HEK293T (cell line): Measurements from ENCODE around the gene SERPIND1.

ENCODE experiments used
- BHLHE40 ChIP-seq: fragments of 450-650 bp; IDR thresholded peaks from 2 replicates; pipeline ENCODE4 v1.6.1; 2016; ENCODE audit warnings: mild to moderate bottlenecking, moderate library complexity, borderline replicate concordance
- ELF4 ChIP-seq: fragments of 450-650 bp; IDR thresholded peaks from 2 replicates; pipeline ENCODE4 v1.6.1; 2017; ENCODE audit warnings: antibody characterized with exemption
- FOXA1 ChIP-seq: fragments of 450-650 bp; IDR thresholded peaks from 2 replicates; pipeline ENCODE4 v1.6.1; 2016; ENCODE audit warnings: mild to moderate bottlenecking
- NFRKB ChIP-seq: fragments of 450-650 bp; IDR thresholded peaks from 2 replicates; pipeline ENCODE4 v1.6.1; 2016; ENCODE audit warnings: mild to moderate bottlenecking, moderate library complexity
- SUZ12 ChIP-seq: fragments of 450-650 bp; IDR thresholded peaks from 2 replicates; pipeline ENCODE4 v1.6.1; 2016; ENCODE audit warnings: mild to moderate bottlenecking
- ZNF384 ChIP-seq: fragments of 450-650 bp; IDR thresholded peaks from 2 replicates; pipeline ENCODE4 v1.6.1; 2016

DNA sequence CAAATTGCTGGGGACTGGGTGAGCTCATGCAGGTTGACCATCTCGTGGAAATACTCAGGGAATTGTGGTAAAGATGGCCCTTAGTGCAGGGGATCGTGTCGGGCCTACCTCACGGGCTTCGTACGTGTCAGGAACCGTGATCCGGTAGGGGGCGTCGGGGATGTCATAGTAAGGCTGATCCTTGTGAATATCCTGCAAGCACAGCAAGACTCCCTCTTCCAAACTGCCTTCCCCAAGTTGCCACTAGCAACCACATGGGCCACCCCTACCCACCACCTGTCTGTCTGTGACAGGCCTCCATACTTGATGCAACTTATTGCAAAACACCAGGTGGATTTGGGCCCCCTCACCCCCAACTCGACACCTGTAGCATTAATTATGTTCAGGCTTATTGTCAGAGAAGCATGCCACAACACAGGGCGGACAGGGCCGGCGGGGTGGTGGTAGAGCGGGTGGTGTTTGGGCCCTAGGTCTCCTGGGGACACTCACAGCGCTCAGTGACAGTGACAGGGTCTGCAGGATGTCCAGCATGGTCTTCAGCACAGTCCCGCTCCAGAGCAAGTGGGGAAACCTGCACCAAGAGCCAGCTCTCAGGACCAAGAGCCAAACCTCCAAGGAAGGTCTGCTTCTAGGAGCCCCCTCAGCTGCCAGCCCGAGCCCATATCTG is 22.6 kb upstream of the SERPIND1 start:
- TF ChIP-seq ELF4 (no peak), BHLHE40 (no peak), SUZ12 (no peak), NFRKB (no peak), ZNF384 (no peak), FOXA1 (no peak)
